ENCODE data around the gene CR1L.
"Not testable (repeated sequence)": the region's sequence is repeated elsewhere in the genome, so short reads cannot be mapped to it uniquely, and the experiment has no call there.

The CR1L gene

DNA sequence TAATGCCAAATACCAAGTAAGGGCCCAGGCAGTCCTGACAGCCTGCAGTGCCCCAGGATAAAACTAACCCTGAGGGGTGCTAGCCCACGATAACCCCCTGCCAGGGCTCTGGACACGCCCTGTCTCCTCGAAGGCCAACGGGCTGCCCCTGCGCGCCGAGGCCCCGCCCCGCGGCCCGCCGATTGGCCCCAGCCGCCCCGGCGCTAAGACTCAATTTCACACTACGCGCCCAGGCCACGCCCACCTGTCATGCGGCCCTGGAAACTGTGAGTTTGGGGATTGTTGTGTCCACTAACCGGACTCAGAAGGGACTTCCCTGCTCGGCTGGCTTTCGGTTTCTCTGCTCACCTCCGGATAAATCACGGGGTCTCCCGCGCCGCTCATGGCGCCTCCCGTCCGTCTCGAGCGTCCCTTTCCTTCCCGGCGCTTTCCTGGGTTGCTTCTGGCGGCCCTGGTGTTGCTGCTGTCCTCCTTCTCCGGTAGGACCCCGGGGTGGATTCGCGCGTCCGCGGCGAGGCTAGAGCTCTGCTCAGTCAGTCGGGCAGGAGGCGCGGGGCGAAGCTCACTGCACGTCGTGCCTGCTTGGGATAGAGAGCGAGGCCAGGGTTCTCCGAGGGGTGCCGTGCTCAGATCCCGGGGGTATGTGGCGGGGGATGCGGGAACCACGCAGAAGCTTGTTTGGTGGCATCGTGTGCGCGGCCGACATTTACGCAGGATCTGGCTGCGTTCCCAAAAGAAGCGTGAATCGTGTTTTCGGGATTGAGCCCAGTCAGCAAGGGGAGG is at the start of gene CR1L:
Gene CR1L, plus strand, starts transcription at position 282 of the 783 bp plus-strand sequence. Its CDS starts 101 bp downstream, at position 383.
- peak; percentile 86 for DNase-seq

DNA sequence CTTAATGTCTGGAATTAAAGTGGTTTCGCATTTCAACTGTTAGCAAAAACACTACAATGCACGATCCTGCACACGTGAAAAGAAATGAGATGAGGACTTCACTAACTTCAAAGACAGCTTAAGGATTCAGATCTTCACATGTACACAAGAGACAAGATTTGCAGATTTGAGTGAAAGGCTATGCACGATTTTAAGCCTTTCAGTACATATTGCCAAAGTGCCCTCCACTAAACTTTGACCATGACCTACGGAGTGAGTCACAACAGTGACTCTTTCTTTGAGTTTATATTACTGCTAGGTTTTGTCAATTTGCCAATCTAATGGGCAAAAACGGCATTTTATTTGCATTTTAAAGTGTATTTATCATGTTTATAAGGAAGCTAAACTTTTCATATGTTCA is 41.2 kb upstream of the CR1L start:
- no peak for DNase-seq

DNA sequence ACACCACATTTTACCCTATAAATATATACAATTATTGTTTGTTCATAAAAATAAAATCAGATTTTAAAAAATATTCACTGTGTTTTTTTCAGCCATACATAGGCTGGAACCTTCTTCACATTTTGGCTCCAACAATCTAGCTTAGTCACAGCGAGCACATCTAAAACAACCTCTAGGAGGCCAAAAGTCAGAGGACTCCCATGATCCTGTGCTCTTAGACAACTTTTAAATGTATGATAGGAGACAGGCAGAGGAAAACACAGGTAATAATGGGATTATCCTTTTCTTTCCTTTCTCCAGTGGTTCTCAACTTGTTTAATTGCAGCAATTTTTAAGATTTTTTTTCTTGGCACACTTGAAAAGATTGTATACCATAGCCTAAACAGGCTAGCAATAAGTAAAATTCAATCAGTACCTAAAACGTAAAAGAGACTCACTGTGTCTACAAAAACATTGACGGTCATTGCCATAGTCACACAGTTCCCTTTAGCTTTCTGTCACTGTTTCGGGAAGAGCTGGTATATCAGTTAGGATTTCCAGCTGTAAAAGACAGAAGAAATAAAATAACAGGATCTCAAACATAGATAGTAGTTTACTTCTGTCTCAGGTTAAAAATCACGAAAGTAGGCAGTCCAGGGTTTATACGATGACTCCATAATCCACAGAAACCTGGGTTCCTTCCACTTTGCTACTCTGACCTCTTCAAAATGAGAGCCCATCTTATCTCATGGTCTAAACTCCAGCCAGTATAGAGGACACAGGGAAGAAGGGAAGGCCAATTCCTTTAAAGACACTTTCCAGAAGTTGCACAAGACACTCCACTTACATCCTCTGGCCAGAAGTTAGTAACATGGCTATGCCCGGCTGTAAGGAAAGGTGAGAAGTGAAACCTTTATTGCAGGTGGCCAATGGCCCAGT is 39.2 kb upstream of the CR1L start:
- DNase-seq = no peak

DNA sequence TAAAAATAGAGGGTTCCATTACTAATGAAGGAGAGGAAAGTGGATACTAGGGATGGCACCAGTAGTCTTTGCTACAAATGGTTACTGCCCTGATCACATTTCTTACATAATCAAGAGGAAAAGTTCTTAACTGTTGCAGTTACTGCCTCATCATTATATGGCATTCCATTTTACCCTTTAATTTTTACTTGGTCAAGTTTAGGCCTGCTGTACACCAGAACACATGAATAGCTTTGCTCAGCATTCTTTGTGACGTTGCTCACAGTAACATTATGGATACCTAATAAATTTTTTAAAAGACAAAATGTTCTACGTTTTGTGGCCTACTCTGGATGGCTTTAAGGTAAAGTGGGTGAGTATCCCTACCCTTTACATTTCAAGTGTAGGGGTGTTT is 38.6 kb upstream of the CR1L start:
- DNase-seq = no peak

DNA sequence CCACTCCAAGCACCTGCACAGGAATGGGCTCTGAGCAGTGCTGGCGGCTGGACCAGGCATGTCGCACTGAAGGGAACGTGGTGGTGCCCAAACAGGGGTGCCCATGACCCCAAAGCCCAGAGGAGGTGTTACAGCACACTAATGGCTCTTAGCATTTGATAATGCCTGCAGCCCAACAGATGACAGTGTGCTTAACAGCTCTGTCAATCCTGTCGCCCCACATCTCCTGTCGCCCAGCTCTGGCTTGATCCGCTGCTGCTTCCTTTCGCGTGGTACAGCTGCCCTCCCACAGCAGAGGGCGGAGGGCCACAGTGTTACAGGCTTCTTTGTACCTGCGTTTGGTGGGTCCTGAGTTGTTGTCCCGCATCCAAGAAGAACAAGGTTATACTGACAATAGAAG is 32.2 kb upstream of the CR1L start:
- DNase-seq = no peak

DNA sequence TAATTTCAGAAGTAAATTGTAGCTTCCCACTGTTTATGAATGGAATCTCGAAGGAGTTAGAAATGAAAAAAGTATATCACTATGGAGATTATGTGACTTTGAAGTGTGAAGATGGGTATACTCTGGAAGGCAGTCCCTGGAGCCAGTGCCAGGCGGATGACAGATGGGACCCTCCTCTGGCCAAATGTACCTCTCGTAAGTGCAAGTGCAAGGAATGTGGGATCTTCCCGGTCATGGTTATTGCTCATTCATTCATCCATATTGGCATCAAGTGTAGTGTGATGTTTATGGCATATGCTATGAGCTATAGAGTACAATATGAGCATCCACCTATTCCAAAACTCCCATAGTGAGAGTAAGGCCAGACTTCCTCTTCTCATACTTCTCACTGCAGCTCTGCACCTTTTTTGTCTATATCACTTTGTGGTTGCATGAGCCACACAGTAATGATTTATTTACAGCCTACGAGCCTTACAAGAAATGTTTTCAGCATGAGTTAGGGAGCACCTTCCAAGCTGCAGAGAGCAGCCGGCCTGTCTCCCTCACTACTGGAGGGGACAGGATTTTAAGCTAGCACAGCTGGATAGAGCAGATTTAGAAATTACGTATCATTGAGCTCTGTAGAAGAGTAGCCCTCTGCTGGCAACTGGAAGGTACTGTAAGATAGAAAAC is 24.9 kb upstream of the CR1L start:
- DNase-seq = no peak

DNA sequence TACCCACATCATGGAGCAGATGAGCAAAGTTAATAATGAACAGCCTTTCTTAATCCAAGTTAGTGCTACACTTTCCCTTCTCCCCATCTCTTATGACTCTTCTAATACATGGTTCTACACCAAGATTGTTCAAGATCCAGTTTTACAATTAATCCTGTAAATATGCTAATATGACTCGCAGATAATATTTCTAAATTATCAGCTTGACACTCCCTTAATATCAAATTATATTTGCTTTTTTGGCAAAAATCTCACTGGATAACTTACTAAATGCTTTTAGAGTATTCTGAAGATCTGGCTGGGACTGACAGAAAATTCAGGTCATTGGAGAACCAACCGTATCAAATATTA is 24.4 kb upstream of the CR1L start:
- no peak for DNase-seq

DNA sequence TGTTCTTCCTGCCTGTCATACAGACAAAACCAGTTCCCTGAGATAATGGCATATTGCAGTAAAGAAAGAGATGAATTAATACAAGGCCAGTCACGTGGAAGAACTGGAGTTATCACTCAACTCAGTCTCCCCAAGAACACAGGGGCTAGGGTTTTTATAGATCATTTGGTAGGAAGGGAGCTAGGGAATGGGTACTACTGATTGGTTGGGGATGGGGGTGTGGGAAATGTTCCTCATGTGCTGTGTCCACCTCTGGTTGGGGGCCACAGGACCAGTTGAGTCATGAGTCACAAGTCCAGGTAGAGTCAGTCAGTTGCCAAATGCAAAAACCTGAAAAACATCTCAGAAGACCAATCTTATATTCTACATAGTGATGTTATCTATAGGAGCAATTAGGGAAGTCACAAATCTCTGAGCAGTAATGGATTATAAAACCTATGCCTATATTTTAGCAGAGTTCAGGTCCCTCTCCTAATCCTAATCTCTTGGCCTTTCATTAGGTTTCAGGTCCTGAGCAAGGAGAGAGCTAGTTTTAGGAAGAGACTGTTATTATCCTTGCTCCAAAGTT is 19.3 kb upstream of the CR1L start:
- not testable (repeated sequence) for DNase-seq

DNA sequence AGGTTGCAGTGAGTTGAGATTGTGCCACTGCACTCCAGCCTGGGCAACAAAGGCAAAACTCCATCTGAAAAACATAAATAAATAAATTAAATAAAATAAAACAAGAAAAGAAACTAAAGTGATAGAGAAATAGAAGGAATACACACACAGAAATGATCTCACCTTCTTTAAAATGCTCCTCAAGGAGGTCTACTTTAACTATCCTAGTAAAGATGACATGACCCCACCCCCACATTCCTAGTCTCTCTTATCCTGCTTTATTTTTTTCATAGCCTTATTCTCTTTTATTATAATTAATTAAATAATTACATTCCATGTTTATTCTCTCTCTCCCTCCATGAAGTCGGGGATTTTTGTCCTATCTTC is 18.0 kb upstream of the CR1L start:
- no peak for DNase-seq

DNA sequence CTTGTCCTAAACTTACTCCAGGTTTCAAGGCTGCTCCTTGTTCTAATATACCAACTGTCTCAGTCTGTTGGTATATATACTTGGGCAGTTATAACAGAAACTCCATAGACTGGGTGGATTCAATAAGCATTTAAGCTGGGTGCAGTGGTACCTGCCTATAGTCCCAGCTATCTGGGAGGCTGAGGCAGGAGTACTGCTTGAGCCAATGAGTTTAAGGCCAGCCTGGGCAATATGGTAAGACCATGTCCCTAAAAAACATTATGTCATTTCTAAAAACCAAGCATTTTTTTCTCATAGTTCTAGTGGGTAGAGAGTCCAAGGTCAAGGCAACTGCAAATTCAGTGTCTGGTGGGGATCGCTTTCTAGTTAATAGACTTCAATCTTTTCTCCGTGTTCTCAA is 17.4 kb upstream of the CR1L start:
- no peak for DNase-seq

DNA sequence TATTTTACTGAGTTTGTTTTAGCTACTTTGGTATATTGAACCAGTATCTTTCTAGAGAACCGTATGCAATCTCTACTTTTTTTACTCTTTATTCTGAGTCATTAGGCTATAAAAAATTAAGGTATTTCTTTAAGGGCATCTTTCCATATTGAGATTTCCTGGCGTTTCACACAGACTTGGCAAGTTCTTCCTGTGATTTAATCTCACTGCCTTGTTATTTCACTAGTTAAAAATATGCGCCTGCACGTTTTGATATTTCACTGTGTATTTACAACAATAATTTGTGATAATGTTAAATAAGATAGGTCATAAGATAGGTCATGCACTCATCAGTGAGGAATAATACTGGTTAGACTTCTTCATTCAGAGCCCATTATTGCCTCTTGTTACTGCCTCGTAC is 16.2 kb upstream of the CR1L start:
- DNase-seq = no peak

DNA sequence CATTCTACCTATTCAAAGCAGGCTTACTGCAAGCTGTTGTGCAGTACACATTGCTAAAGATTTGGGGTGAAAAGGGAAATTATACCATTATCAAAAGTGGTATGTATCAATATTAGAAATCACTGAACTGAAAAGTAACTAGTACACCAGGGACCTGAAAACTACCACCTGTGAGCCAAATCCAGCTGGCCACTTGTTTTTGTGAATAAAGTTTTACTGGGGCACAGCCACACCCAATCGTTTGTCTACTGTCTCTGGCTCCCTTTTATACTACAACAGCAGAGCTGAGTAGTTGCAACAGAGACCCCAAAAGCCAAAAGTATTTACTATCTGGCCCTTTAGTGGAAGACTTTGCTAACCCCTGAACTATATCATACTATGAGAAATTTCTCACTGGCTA is 13.8 kb upstream of the CR1L start:
- DNase-seq = no peak

DNA sequence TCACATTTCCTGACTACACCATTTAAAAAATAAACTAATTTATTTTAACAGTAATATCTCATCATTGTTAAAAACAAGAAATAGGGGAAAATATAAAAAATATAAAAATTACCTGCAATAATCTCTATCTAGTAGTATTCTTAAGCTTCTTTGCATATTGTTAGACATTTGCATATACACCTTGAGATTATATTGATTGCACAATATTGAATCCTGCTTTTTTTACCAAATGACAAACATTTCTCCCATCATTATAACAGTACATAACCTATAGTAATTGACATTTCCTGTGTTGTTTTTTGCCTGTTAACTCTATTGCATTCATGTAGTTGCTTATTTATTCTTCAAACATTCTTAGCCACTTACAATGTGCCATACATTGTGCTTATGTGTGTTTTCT is 11.7 kb upstream of the CR1L start:
- no peak for DNase-seq

DNA sequence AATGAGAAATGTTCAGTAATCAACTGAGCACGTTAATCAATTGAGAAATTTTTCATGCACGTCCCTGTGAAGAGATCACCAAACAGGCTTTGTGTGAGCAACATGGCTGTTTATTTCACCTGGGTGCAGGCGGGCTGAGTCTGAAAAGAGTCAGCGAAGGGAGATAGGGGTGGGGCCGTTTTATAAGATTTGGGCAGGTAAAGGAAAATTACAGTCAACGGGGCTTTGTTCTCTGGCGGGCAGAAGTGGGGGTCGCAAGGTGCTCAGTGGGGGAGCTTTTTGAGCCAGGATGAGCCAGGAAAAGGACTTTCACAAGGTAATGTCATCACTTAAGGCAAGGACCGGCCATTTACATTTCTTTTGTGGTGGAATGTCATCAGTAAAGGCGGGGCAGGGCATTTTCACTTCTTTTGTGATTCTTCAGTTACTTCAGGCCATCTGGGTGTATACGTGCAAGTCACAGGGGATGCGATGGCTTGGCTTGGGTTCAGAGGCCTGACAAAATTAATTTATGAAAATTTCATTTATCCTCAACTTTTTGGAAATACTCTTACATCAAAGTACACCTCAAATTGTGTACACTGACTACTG is 11.1 kb upstream of the CR1L start:
- not testable (repeated sequence) for DNase-seq

DNA sequence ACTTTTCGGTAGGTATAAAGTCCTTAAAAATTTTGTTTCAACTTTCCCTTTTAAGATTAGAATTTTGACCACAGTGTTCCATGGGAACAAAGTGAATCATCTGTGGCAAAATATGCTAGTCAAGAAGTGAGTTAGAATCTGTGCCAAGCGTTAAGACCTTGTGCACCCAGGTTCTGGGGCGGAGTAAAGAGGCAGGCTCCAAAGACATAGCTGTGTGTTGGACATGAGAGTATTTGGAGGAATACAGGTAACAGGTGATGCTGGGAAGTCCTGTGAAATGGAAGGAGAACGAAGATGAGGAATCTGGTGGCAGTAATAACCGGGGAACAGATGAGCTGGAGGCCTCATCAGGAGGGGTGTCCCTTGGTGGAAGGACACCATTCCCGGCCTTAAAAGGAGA is 10.6 kb upstream of the CR1L start:
- DNase-seq = not testable (repeated sequence)

DNA sequence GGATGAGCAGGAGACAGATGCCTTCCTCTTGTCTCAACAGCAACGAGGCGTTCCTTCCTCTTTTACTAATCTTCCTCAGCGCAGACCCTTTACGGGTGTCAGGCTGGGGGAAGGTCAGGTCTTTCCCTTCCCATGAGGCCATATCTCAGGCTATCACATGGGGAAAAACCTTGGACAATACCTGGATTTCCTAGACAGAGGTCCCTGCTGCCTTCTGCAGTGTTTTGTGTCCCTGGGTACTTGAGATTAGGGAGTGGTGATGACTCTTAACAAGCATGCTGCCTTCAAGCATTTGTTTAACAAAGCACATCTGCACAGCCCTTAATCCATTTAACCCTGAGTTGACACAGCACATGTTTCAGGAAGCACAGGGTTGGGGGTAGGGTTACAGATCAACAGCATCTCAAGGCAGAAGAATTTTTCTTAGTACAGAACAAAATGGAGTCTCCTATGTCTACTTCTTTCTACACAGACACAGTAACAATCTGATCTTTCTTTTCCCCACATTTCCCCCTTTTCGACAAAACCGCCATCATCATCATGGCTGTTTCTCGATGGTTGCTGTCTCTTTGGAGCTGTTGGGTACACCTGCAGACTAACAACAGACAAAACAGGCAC is 9.3 kb upstream of the CR1L start:
- not testable (repeated sequence) for DNase-seq

DNA sequence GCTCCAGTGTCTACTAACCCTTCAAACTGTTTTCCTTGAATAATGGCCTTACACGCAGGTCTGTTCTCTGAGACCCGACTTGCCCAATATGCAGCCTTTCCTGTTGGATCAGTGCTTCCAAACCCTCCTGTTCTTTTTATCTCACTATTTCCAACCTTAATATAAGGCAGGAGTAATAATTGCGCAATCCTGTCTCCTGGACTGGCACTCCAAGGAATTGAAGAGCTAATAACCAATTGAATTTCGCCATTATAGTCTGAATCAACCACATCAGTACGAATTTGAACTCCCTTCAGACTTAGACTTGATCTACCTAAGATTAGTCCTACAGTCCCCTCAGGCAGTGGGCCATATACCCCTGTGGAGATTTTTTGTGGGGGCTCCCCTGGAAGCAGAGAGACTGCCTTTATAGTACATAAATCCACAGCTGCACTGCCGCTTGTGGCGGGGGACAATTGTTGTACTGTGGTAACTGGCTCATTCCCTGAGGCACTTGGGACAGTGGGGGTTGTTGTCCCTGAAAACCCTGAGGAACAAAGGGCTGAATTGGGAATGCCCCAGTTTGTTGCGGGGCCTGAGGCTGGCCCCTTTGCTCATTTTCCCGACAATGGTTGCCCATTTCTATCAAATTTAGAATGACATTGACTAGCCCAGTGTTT is 6.3 kb upstream of the CR1L start:
- not testable (repeated sequence) for DNase-seq

DNA sequence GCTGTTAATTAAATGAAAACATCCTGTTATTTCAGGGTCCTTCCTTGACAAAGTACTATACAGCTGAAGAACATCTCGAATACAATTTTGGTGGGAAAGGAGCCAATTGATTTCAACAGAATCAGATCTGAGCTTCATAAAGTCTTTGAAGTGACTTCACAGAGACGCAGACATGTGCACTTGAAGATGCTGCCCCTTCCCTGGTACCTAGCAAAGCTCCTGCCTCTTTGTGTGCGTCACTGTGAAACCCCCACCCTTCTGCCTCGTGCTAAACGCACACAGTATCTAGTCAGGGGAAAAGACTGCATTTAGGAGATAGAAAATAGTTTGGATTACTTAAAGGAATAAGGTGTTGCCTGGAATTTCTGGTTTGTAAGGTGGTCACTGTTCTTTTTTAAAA is 5.6 kb upstream of the CR1L start:
- DNase-seq = not testable (repeated sequence)

DNA sequence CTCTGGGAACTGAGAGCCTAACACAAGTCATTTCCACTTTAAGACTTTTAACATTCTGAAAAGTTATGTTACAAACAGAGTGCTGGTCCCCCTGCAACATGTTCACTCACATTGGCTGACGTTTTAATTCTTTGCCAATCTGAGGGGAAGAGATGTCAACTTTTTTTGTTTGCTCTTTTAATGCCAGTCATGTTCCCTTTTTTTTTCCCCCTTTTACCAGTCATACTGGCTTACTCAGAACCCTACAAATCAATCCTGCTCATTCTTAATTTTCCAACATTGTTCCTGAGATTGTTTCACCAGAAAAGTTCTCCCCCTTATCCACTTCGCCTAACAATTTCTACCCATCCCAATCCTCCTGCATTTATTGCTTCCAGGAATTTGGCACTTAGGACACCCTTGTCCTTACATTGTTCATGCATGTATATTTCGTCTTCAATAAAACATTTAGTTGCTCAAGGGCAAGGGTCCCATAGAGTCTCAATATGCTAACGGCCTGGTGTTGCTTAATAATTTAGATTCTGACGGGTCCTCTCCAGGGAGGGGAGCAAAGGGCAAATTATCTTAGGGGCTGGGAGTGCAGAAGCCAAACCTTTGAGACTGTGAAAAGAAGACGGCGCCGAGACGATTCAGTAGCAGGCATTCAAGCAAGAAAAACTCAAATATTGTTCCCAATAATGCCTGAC is 624 bp upstream of the CR1L start:
- no peak for DNase-seq

DNA sequence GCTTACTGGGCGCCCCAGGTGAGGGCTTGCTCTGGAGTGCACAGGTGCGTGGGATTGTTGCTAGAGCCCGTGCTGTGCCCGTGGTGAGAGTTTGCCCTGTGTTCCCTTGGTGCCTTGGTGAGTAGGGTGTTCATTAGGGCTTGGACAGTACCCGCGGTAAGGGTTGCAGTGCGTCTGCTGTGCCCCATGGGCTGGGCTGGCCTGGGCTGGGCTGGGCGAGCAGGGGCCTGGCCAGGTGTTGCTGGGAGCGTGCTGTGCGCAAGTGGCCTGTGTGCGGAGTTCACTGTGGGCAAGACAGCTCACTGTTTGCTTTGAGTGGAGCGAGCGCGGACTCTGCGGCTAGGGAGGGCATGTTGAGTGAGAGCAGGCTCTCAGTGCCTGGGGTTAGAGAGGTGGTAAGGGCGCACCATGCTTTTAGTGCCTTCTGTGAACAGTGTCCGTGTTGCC is 725 bp downstream of the CR1L start:
- no peak for DNase-seq

DNA sequence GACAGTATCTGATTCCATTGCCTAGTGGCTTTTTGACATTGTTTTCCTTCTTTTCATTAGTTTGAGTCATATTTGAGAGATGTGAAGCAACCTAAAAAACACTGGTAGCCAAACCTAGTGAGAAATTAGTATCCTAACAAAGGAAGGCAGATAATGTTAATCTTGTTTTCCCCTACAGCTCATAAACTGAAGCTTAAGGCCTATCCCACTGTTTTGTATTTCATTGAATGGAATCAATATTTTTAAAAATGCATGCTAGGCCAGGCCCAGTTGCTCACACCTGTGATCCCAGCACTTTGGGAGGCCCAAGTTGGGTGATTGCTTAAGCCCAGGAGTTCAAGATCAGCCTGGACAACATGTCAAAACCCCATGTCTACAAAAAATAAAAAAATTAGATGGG is 1.2 kb downstream of the CR1L start:
- no peak for DNase-seq

Data from activated CD8-positive, alpha-beta memory T cell treated with anti-CD3 and anti-CD28 coated beads, Interleukin-2, amount 50 U/mL, for 48 hours (primary cell).